Upper lobe of right lung (tissue), 1 donor: ENCODE data around the gene LINGO3. TPM values are rescaled to one million over a fixed set of nuclear protein-coding genes. Genes with fewer than 3 reads are reported as not detected.

Source experiments
- ATAC-seq: fragments of 200-7000 bp; cut with Tn5 transposase; one replicate; pipeline ENCODE4 v1.9.1; 2020; ENCODE audit warnings: mild to moderate bottlenecking, moderate library complexity
- DNase-seq: peaks from one replicate; pipeline ENCODE4 v3.0.0-alpha.2; 2020
- H3K27ac ChIP-seq: fragments of 200-600 bp; one replicate; pipeline ENCODE4 v1.8.0; 2022
- H3K27me3 ChIP-seq: fragments of 200-600 bp; one replicate; pipeline ENCODE4 v1.8.0; 2022; ENCODE audit warnings: mild to moderate bottlenecking
- H3K36me3 ChIP-seq: fragments of 200-600 bp; one replicate; pipeline ENCODE4 v1.8.0; 2022
- H3K4me1 ChIP-seq: fragments of 200-600 bp; one replicate; pipeline ENCODE4 v1.8.0; 2022
- H3K4me3 ChIP-seq: fragments of 200-600 bp; one replicate; pipeline ENCODE4 v1.8.0; 2022; ENCODE audit warnings: mild to moderate bottlenecking
- H3K9me3 ChIP-seq: fragments of 200-600 bp; one replicate; pipeline ENCODE4 v1.8.0; 2022
- CTCF ChIP-seq: fragments of 200-600 bp; IDR thresholded peaks from one replicate; pipeline ENCODE4 v1.8.0; 2022; ENCODE audit warnings: antibody characterized with exemption
- intact Hi-C: fragments of 100-400 bp; cut with DNase I; formaldehyde crosslinking; loops from one replicate; pipeline ENCODE4 v1.11.0; 2022
- total RNA-seq: library from RNA; stranded (reverse); fragmentation: NEBNext Ultra II Directional; extraction: Animal tissue kit (Norgen Biotek cat#: 25700); gene quantifications from one replicate; pipeline ENCODE4 v1.2.1, GENCODE V29; 2021
- donor health status: DM: no; HTN: yes; CAD: no; lungs with severe emphysema.

Gene LINGO3
- total RNA-seq, 1 donor from 2014 or later, result not detected

GRCh38 chr19:2280633-2281264 lies 27.2 kb downstream of the LINGO3 start:
- Histone ChIP-seq H3K4me3 (no peak overlapping the region), H3K27ac (no peak overlapping the region)

GRCh38 chr19:2278459-2279158 lies 29.3 kb downstream of the LINGO3 start:
- Histone ChIP-seq H3K9me3 (no peaks in the 10 kb centered on the region), H3K27me3 (no peaks in the 10 kb centered on the region), H3K4me3 (no peak overlapping the region), H3K27ac (no peak overlapping the region), H3K36me3 (no peaks in the 10 kb centered on the region), H3K4me1 (peaks cover 28% of the 10 kb centered on the region)
- DNase-seq (no peak), ATAC-seq (no peak)
- TF ChIP-seq CTCF, result no peak
- intact Hi-C loops, result no loop called here

More at GRCh38 chr19:2280633-2281264, 27.2 kb downstream of the LINGO3 start:
- ATAC-seq (no peak), DNase-seq (no peak)
- H3K36me3 ChIP-seq, result no peaks in the 10 kb centered on the region
- intact Hi-C loops, result no loop called here
- no peaks in the 10 kb centered on the region for H3K27me3 ChIP-seq
- H3K4me1 ChIP-seq, result peaks cover 11% of the 10 kb centered on the region
- TF ChIP-seq CTCF, result no peak
- no peaks in the 10 kb centered on the region for H3K9me3 ChIP-seq

GRCh38 chr19:2277138-2277537 lies 30.8 kb downstream of the LINGO3 start:
- Histone ChIP-seq H3K4me3 (no peak overlapping the region), H3K27ac (no peak overlapping the region), H3K36me3 (peaks cover 14% of the 10 kb centered on the region), H3K27me3 (no peaks in the 10 kb centered on the region), H3K9me3 (no peaks in the 10 kb centered on the region), H3K4me1 (peaks cover 37% of the 10 kb centered on the region)
- DNase-seq (no peak), ATAC-seq (no peak)
- TF ChIP-seq CTCF, result no peak
- intact Hi-C loops, result no loop called here

- DNase-seq (no peak), ATAC-seq (no peak)
- peaks cover 20% of the 10 kb centered on the region for H3K36me3 ChIP-seq
- no peak for TF ChIP-seq CTCF
- no peaks in the 10 kb centered on the region for H3K9me3 ChIP-seq
- no peaks in the 10 kb centered on the region for H3K27me3 ChIP-seq
- peaks cover 38% of the 10 kb centered on the region for H3K4me1 ChIP-seq
- intact Hi-C loops, result no loop called here
- no peak overlapping the region for H3K4me3 ChIP-seq
- H3K27ac ChIP-seq, result no peak overlapping the region
Observed at GRCh38 chr19:2276429-2276986, 31.4 kb downstream of the LINGO3 start.

GRCh38 chr19:2275588-2276428 lies 32.1 kb downstream of the LINGO3 start:
- intact Hi-C loops, result no loop called here
- no peaks in the 10 kb centered on the region for H3K27me3 ChIP-seq
- H3K4me3 ChIP-seq, result no peak overlapping the region
- peaks cover 42% of the 10 kb centered on the region for H3K4me1 ChIP-seq
- no peak overlapping the region for H3K27ac ChIP-seq
- ATAC-seq (peak; percentile 1), DNase-seq (no peak)
- peaks cover 25% of the 10 kb centered on the region for H3K36me3 ChIP-seq
- no peak for TF ChIP-seq CTCF
- H3K9me3 ChIP-seq, result no peaks in the 10 kb centered on the region
